ENCODE results near the gene TECTB.

DNA sequence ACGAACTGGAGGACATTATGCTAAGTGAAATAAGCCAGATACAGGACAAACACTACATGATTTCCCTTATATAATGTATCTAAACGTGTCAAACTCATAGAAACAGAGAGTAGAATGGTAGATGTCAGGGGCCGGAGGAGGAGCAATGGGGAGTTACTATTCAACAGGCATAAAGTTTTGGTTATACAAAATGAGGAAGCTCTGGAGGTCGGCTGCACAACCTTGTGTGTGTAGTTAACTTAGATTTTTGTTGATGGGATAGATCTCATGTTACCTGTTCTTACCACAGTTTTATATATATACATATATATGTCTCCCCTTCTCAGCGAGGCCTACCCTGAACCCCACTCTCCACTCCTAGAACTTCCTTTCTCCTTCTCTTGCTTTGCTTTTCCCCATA, 22.4 kb upstream of the TECTB start:
- TF ChIP-seq POLR2AphosphoS5 (IDR thresholded peaks at IDR 0.05; ENCODE audit: borderline replicate concordance, low read depth, low read length) (no peak), EZH2 (IDR thresholded peaks at IDR 0.05) (no peak), FOXP2 (optimal IDR thresholded peaks at IDR 0.05; ENCODE audit: control extremely low read depth, extremely low read length, insufficient read depth) (no peak)
